GM20000 (cell line): Measurements from ENCODE around the gene NCAPG2.
A peak's percentile ranks its signal among the peaks of the same experiment; 100 is the strongest.
"Not testable (repeated sequence)": the region's sequence is repeated elsewhere in the genome, so short reads cannot be mapped to it uniquely, and the experiment has no call there.

Experiments
- DNase-seq: peaks from one replicate; pipeline ENCODE4 v3.0.0; 2012; ENCODE audit warnings: low spot score
- CTCF ChIP-seq: IDR thresholded peaks from 2 replicates; pipeline ENCODE4 v1.5.1; 2012; ENCODE audit warnings: mild to moderate bottlenecking, control low read depth; ENCODE audit errors: extremely low read depth, missing control alignments

NCAPG2 gene

GRCh38 chr7:158646766-158647474 is 57.7 kb downstream of the NCAPG2 start:
- peak; percentile 23 for TF ChIP-seq CTCF
- DNase-seq: no peak

DNA sequence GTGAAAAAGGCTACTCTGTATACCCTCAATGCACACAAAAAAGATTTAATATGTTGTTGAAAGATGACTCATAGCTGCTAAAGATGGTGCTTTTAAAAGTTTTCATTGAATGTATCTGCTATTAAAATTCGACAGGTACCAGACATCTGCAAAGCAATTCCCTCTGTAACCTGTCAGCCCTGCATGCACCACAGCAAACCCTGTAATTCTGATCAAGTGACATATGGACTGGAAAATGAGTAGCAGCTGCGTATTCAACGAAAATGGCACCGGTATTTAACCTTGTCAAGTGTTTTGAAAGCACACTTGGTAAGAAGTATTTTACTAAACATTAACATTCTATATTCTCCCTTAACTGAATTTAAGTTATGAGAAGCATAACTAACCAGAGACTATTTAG is 58.8 kb downstream of the NCAPG2 start:
- DNase-seq: no peak
- no peak for TF ChIP-seq CTCF

DNA sequence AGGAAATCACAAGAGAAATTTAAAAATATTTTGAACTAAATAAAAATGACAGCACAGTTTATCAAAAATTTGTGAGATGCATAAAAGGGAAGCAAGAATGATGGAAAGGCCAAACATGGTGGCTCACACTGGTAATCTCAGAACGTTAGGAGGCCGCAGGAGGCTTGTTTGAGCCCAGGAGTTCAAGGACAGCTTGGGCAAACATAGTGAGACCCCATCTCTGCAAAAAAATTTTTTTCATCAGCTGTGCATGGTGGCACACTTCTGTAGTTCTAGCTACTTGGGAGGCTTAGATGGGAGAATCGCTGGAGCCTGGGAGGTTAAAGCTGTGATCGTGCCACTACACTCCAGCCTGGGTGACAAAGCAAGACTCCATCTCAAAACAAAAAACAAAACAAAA is 62.5 kb downstream of the NCAPG2 start:
- DNase-seq: no peak
- TF ChIP-seq CTCF: no peak

DNA sequence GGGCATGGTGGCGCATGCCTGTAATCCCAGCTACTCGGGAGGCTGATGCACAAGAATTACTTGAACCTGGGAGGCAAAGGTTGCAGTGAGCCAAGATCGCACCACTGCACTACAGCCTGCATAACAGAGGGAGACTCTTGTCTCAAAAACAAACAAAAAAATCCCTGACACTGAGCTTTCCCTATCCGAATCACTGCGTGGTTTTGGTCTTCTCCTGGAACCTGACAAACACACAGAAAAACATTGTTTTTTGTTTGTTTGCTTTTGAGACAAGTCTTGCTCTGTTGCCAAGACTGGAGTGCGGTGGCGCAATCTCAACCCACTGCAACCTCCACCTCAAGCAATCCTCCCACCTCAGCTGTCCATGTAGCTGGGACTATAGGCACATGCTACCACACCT is 66.6 kb downstream of the NCAPG2 start:
- no peak for TF ChIP-seq CTCF
- no peak for DNase-seq

- no peak for TF ChIP-seq CTCF
- DNase-seq: no peak
These were observed 71.3 kb downstream of the NCAPG2 start for GRCh38 chr7:158633055-158633956.

DNA sequence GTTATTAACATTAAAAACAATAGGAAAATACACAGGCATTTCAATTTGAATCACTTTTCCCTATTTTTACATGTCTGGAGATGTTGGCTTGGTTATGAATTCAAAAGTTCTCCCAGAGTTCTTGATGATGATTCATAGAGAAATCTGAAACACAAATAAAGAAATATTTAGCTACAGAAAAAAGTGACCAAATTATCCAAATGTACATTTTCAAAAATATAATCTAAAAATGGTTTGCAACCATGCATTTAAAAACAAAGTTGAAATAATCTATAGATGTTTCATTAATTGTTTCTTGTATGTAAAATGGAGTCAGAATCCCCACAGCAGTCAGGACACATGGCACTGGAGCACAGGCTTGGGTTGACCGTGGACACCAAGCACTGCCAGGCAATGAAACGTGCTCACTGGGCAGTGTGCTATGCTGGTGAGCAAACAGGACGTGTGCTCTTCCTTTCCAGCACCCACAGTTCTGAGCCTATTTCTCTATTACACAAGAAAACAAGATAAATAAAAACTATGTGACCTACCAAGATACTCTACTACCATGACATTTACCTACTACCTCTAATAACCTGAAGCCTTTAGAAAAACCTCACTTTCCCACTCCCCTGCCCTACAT is 72.9 kb downstream of the NCAPG2 start:
- no peak for DNase-seq
- no peak for TF ChIP-seq CTCF

- not testable (repeated sequence) for DNase-seq
These were observed 78.3 kb downstream of the NCAPG2 start for GRCh38 chr7:158626289-158626688.
